Stimulated activated CD4-positive, alpha-beta T cell treated with anti-CD3 and anti-CD28 coated beads, Interleukin-12 subunit alpha, Interleukin-12 subunit beta, amount 100 ng/mL, for 48 hours (primary cell): Measurements from ENCODE around the gene AKT3.
"Not testable (repeated sequence)": the region's sequence is repeated elsewhere in the genome, so short reads cannot be mapped to it uniquely, and the experiment has no call there.

Source experiments
- DNase-seq, 3 donors: peaks; one replicate each; pipeline ENCODE4 v3.0.0-alpha.2; 2020; ENCODE audit warnings: low read depth in 2 of 3, low spot score in 1 of 3

The AKT3 gene

DNA sequence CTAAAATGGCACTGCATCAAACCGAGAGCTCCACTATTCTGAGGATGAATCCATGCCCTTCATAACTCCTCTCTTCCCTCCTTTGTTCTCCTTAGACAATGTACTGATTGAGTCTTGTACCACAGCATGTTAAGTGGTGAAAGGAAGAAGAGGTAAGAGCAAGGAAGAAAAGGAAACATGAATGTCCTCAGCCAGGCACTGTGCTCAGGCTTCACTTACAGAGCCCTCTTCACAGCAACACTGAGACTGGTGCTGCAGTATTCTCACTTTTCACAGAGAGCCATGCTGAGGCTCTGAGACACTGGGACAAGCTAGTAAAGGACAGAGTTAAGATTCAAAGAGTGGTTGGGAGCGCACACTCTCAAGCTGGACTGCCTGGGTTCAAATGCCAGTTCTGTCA is 143.5 kb downstream of the AKT3 start:
- no peak for DNase-seq

DNA sequence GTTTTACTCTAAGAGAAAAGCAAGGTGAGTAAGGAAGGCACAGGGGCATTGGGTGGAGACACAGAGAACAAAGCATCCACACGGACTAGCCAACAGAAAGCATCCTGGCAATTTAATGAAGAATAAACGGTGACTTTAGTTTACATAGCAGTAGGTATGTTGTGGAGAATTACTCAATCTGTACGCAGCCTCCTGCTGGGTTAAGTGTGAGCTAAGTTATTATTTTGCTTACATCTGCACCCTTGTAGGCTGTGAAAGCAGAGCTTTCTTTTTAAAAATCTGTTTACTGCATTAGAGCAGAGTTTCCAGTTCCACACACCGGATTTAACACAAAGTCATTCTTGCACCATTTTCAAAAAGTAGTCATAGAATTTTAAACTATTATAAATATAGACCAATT is 144.5 kb downstream of the AKT3 start:
- no peak for DNase-seq

DNA sequence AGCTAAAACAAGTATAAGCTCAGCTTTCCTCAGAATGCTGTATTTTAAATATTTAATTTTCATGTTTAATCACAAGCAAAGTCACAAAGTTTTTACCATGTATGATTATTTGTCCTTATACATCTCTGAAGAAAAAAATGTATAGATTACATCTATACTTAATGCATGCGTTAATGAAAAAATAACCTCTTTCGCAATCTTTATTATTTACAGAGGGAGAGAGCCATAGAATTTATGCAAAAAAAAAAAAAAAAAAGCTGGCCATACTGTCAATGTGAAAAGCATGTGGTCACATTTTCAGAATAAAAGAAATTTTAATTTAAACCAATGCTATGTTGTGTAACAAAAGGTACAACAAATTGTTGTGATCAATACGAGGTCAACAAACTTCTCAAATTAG is 148.2 kb downstream of the AKT3 start:
- no peak for DNase-seq

DNA sequence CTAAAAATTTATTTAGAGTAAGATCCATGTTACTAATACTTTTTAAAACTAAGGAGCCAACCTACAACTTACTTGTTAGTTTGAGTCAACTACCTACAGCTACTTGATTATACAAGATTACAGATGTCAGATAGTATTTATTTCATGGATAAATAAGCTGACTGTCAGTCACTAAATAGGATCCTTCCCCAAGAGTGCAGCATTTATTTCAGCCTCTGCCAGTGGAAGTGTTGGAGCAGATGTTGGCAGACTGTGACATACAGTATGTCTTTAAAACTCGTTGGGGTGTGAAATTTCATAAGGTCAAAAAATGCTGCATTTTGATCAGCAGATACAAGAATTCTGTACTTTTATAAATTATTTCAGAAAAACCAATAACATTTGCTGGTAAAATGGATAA is 156.2 kb downstream of the AKT3 start:
- no peak for DNase-seq

DNA sequence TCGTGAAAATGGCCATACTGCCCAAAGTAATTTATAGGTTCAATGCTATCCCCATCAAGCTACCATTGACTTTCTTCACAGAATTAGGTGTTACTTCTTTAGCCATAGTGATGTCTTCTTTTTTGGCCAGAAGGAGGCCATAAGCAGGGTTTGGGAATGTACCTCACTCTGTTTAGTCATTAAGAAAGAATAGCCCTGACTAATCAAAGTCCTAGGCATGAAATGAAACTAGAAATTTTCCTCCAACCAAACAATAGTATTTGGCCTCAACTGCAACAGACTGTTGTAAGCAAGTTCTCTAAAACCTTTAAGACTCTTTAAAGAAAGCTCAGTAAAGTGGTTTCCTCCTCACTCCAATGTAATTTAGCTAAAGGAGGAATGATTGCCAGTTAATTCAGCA is 163.9 kb downstream of the AKT3 start:
- no peak for DNase-seq

DNA sequence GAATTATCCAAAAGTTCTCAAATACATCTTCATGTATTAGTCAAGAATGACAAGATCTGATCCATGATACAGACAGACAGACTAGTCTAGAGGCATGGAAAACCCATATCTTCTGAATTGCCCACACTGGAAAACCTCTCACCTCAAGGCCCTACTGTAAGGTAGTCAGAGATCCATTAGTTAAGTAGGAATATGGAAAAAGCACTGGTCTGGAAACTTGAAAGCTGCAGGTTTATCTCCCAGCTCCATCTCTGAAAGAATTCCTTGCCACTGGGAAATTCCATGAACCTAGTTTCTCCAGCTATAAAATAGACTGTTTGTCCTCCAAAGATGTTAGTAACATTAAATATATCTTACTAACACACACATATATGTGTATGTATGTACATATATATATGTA is 169.2 kb downstream of the AKT3 start:
- no peak for DNase-seq

DNA sequence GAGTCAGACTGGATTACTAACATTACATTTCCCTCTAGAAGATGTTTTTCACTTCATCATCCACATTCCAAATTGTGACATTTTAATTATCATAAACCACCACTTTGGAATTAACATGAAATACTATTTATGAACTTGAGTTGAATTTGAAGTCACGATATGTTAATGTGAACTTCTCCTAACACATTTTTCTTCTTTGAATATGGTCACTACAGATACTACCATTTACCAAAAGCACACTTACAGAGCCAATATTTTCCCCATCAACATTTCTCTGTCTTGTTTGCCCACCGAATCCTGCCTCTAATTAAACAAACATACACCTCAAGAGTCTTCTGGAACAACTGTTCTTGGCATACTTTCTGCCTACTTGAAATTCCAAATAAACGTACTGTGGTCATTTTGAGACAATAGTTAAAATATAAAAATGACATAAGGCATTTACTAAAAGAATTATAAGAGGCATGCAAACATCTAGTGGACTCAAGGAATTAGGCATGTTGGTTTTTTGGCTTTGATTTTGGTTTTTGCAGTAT is 177.4 kb downstream of the AKT3 start:
- DNase-seq: no peak

DNA sequence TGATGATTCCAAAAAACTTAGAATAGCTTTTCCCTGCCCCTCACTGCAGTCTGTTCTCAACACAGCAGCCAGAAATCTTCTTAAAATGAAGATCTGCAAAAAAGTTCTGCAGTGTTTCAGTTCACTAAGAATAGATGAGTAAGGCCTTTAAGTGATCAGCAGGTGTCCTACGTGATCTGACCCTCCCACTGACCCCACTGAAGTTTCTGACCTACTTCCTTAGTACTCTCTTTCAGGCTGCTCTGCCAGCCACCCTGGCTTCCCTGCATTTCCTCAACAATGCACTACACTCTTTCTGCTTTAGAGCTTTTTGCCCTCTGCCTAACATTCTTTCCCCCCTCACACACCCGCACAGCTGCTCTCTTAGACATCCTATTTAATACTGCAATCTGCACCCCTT is 182.5 kb downstream of the AKT3 start:
- no peak for DNase-seq

DNA sequence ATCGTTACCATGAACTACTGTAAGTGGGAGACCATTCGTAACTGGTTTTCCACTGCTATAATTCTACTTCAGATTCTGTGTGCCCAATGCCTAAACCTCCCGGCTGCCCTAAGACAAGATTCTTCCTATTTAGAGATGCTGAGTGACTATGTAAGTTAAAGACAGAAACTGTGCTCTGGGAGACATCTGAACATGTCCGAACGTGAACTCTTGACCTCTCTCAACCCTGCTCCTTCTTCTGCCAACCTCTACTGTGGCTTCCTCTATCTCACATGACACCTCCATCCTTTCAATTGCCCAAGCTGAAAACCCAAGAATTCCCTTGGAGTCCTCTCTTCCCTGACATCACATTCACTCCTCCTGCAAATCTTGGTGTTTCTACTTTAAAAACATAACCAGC is 182.9 kb downstream of the AKT3 start:
- no peak for DNase-seq

DNA sequence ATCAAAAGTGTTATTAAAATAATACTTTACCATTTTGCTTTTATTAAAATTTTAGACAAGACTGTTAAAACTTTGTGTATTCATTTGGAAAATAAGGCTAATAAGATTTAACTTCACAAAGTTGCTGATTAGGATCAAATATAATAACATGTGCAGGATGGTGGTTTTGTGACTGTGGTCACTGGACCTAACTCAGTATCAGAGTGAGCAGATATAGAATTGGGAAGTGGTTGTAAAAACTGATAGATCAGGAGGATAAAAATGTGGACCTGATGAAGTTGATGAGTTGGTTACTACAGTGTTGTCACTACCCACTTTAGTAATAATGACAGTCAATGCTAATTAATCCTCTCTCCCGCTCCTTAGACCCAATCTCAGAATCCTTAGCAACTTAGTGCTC is 186.4 kb downstream of the AKT3 start:
- DNase-seq: no peak

DNA sequence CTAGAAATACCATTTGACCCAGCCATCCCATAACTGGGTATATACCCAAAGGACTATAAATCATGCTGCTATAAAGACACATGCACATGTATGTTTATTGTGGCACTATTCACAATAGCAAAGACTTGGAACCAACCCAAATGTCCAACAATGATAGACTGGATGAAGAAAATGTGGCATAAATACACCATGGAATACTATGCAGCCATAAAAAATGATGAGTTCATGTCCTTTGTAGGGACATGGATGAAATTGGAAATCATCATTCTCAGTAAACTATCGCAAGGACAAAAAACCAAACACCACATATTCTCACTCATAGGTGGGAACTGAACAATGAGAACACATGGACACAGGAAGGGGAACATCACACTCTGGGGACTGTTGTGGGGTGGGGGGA is 187.9 kb downstream of the AKT3 start:
- DNase-seq: not testable (repeated sequence)

DNA sequence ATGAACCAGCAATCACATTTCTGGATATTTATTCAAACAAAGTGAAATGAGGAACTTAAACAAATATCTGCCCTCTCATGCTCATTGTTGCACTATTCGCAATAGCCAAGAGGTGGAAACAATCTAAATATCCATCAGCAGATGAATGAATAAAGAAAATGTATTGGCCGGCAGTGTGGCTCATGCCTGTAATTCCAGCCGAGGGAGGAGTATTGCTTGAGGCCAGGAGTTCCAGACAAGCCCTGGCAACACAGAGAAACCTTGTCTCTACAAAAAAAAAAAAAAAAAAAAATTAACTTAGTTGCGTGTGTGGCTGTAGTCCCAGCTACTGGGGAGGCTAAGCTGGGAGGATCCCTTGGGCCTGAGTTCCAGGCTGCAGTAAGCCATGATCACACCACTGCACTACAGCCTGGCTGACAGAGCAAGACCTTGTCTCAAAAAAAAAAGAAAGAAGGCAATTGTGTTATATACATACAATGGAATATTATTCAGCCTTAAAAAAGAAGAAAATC is 191.4 kb downstream of the AKT3 start:
- DNase-seq: no peak

DNA sequence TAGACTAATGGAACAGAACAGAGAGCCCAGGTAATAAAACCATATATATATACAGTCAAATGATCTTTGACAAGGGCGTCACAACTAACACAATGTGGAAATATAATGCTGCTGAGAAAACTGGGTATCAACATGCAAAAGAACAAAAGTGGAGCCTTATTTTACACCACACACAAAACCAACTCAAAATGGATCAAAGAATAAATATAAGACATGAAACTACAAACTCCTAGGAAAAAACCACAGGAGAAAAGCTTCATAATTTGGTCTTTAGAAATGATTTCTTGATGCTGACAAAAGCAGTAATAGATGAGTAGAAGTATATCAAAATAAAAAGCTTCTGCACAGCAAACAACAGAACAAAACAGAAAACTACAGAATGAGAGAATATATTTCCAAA is 192.2 kb downstream of the AKT3 start:
- DNase-seq: no peak

DNA sequence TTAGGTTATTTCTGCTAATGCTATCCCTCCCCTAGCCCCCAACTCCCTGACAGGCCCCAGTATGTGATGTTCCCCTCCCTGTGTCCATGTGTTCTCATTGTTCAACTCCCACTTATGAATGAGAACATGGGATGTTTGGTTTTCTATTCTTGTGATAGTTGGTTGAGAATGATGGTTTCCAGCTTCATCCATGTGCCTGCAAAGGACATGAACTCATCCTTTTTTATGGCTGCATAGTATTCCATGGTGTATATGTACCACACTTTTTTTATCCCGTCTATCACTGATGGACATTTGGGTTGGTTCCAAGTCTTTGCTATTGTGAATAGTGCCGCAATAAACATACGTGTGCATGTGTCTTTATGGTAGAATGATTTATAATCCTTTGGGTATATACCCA is 200.5 kb downstream of the AKT3 start:
- not testable (repeated sequence) for DNase-seq

DNA sequence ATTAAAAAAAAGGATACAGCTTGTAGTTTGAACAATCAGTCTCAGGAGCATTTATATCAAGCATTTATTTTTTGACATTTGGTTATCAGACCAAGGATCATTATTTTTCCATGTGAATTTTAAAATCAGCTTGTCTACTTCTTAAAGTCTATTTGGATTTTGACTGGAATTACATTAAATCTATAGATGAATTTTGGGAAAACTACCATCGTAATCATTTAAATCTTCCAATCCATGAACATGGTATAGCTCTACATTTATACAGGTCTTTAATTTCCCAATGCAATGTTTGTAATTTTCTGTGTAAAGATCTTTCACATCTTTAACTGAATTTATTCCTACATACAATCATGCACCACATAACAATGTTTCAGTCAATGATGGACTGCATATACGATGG is 203.2 kb downstream of the AKT3 start:
- no peak for DNase-seq

DNA sequence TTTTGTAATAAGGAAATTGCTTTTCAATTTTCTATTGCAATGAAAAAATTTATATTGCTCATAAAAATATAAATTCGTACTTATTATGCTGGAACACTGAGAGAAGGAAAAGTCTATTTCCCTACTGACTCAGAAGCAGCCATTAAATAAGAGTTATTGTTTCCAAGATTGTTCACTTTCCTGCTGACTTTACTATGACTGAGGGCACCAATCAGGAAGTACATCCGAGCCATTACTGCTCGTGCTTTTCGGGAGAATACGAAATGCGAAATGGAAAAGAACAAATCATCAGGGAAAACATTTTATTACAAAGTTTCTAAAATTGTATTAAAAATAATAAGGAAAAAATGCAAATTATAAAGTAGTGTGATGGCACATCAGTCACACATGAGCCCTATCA is 204.8 kb downstream of the AKT3 start:
- DNase-seq: no peak

DNA sequence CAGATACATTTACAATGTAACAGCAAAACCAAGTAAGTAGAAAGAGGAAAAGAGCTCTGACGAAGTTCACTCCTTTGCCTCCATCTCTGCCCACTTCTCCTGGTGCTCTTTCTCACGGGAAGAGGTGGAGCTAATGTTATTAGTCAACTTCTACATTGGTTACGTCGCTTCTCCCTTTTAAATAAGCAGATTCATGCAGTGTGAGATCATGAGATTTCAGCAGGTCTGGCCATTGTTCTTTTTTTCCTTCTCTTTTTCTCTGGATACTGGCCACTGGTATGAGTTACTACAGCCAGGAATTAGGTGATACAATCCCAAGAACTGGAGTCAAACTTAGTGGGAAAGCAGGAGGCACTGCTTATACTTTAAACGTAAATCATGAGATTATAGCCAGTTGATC is 207.1 kb downstream of the AKT3 start:
- no peak for DNase-seq

DNA sequence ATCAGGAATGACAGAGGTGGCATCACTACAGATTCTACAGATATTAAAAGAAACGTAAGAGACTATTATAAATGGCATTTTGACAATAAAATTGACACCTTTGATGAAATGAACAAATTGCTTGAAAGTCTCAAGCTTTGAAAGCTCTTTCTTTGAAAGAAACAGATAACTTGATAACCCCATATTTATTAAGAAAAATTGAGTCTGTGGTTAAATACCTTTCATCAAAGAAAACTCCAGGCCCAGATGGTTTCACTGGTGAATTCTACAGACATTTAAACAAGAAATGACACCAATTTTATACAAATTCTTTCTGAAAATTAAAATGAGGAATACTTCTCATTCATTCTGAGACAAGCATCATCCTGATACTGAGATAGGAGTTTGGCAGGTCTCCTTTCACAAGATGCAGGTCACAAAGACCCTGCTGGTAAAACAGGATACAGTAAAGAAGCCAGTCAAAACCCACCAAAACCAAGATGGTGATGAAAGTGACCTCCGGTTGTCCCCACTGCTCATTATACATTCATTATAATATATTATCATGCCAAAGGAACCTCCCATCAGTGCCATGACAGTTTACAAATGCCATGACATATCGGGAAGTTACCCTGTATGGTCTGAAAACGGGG is 210.9 kb downstream of the AKT3 start:
- no peak for DNase-seq

DNA sequence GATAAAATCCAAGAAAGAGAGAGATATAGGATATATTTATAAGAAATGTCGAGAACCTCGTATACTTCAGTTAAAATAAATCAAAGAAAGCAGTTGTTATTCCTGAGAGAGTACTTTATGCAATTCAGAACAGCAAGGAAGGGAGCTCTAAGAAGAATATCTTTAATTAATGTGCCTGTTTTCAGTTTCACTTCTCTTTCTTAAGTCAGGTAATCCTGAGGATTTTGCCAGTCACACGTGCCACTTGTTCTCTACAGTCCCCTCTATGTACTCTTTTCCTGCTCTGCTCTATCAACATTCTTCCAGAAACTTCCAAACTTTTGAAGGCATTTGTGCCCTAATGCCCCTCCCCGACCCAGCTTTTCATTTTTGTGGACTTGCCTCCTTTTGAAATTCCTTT is 211.9 kb downstream of the AKT3 start:
- DNase-seq: no peak

DNA sequence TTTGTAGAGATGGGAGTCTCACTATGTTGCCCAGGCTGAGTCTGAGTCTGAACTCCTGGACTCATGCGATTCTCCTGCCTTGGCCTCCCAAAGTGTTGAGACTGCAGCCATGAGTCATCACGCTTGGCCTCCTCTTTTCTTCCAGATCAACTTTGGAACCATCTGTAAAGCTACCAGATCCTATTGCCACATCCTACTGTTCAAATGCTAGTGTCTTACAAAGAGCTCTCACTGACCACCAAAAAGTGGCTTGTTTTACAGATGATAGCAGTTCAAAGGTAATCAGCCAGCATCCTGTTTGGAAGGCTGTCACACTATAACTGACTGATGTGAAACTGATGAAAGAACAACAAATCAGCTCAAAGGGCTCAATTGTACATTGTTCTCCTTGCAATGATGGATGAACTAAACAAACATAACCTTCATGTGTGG is 221.6 kb downstream of the AKT3 start:
- no peak for DNase-seq

DNA sequence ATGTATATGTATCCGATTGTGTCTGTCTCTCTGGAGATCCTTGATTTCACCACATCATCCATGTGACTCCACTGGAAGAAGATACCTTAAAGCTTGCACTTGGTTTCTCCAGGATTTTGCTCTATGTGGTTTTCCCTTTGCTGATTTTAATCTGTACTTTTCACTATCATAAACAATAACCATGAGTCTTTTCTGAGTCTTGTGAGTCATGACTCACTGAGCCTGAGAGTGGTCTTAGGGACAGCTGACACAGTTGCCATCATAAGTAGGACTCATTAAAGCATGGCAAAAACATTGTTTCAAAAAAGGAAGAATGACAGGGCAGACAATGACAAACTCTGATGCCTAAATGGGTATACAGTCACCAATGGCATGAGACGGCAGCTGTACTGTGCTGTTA is 226.2 kb downstream of the AKT3 start:
- DNase-seq: no peak

DNA sequence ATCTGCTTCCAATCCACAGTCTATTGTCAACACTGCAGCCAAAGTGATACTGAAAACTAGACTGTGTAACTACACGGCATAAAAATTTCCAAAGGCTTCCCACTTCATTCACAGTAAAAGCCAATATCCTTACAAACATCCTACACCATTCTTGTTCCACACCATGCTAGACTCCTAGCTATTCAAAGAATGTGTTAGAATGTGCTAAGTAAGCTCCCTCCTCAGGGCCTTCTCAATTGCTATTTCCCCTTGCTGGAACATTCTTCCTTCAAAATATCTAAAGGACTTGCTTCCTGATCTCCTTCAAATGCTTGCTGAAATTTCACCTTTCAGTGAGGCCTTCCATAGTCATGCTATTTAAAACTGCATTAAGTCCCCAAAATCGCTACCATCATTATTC is 228.1 kb downstream of the AKT3 start:
- DNase-seq: no peak

DNA sequence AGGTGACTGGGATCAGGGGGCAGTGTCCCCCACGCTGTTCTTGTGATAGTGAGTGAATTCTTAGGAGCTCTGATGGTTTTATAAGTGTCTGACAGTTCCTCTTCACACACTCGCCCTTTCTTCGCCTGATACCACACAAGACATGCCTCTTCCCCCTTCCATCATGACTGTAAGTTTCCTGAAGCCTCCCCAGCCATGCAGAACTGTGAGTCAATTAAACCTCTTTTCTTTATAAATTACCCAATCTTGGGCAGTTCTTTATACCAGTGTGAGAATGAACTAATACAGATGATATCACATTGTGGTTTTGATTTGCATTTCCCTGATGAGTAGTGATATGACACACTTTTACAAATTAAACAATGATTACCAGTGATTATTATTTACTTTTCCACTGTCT is 229.9 kb downstream of the AKT3 start:
- DNase-seq: no peak
